OCI-LY7 (cell line): Measurements from ENCODE around the gene ACVR1C. TPM values are rescaled to one million over a fixed set of nuclear protein-coding genes. Genes with fewer than 3 reads are reported as not detected.

Source experiments
- BruUV-seq: library from RNA; stranded (reverse); fragments of 400-500 nt; replicated peaks from 2 replicates; lab custom pipeline; 2021; lab: Mats Ljungman, UMichigan
- CTCF ChIA-PET: fragments of 300-600 bp; sonication (Branson Sonifier 250); formaldehyde crosslinking; loops from one replicate; lab custom pipeline; 2022; ENCODE audit warnings: antibody characterized with exemption; ENCODE audit not compliant: unreplicated experiment; lab: Charles Lee
- POLR2A ChIA-PET: fragments of 300-600 bp; sonication (Branson Sonifier 250); formaldehyde crosslinking; loops from one replicate; lab custom pipeline; 2022; ENCODE audit warnings: antibody characterized with exemption; lab: Charles Lee
- DNase-seq: peaks from one replicate; pipeline ENCODE4 v3.0.0-alpha.2; 2015; ENCODE audit warnings: low spot score
- H2AFZ ChIP-seq: fragments of 200-600 bp; sonication (generic), shearing (Covaris generic); 2 replicates; pipeline ENCODE4 v1.6.1; 2014; ENCODE audit warnings: mild to moderate bottlenecking, antibody characterized with exemption, low read length, moderate library complexity
- H3K27ac ChIP-seq: fragments of 200-600 bp; sonication (generic); 2 replicates; pipeline ENCODE4 v1.5.1; 2014; ENCODE audit warnings: mixed run types, low read depth, mild to moderate bottlenecking, moderate library complexity, low read length, inconsistent platforms; ENCODE audit not compliant: poor library complexity, severe bottlenecking
- H3K36me3 ChIP-seq: fragments of 200-600 bp; sonication (generic); 2 replicates; pipeline ENCODE4 v1.6.1; 2014; ENCODE audit warnings: mild to moderate bottlenecking, antibody characterized with exemption, low read length, moderate library complexity, mixed read lengths; ENCODE audit not compliant: insufficient read depth
- H3K4me1 ChIP-seq: fragments of 200-600 bp; sonication (generic); 2 replicates; pipeline ENCODE4 v1.5.1; 2014; ENCODE audit warnings: mild to moderate bottlenecking, low read length; ENCODE audit not compliant: insufficient read depth, poor library complexity, severe bottlenecking
- H3K4me2 ChIP-seq: fragments of 200-600 bp; sonication (generic); 2 replicates; pipeline ENCODE4 v1.6.1; 2014; ENCODE audit warnings: mild to moderate bottlenecking, low read length
- H3K4me3 ChIP-seq: fragments of 200-600 bp; sonication (generic); 2 replicates; pipeline ENCODE4 v1.5.1; 2014; ENCODE audit warnings: mild to moderate bottlenecking, low read depth, low read length; ENCODE audit not compliant: poor library complexity, severe bottlenecking
- H3K79me2 ChIP-seq: fragments of 200-600 bp; sonication (generic); 2 replicates; pipeline ENCODE4 v1.6.1; 2016; ENCODE audit warnings: low read depth, mild to moderate bottlenecking, low read length, moderate library complexity, mixed read lengths; ENCODE audit not compliant: insufficient read depth
- H3K9me2 ChIP-seq: fragments of 200-600 bp; sonication (generic); 2 replicates; pipeline ENCODE4 v1.6.1; 2016; ENCODE audit warnings: mild to moderate bottlenecking, low read length, mixed read lengths; ENCODE audit not compliant: insufficient read depth
- H3K9me3 ChIP-seq: fragments of 200-600 bp; sonication (generic); 2 replicates; pipeline ENCODE4 v1.6.1; 2014; ENCODE audit warnings: mild to moderate bottlenecking, mixed run types, low read length, mixed read lengths
- H4K20me1 ChIP-seq: fragments of 200-600 bp; sonication (generic); 2 replicates; pipeline ENCODE4 v1.6.1; 2014; ENCODE audit warnings: mild to moderate bottlenecking, antibody characterized with exemption, low read length, moderate library complexity, mixed read lengths; ENCODE audit not compliant: insufficient read depth
- EZH2phosphoT487 ChIP-seq: fragments of 200-600 bp; sonication (generic); IDR thresholded peaks from 2 replicates; pipeline ENCODE4 v1.6.1; 2018; ENCODE audit warnings: low read depth, borderline replicate concordance, mild to moderate bottlenecking, mixed run types, antibody characterized with exemption, low read length, moderate library complexity, mixed read lengths
- intact Hi-C: fragments of 100-400 bp; cut with micrococcal nuclease; formaldehyde crosslinking; loops from one replicate; pipeline ENCODE4 v1.10.0; 2022; ENCODE audit not compliant: unreplicated experiment
- total RNA-seq, 2 experiments: library from RNA; depleted of rRNA in 1 of 2; stranded (reverse); fragments of >200 nt in 1 of 2; shearing (Covaris generic) in 1 of 2; gene quantifications; 2 replicates each; pipeline ENCODE4 v1.2.3, GENCODE V29; 2014 to 2022
- TF ChIP-seq, protein P1 (sequence below): fragments of 200-600 bp; sonication (generic); conservative IDR thresholded peaks from 2 replicates; pipeline ENCODE4 v1.5.1; 2014; ENCODE audit warnings: mild to moderate bottlenecking, antibody characterized with exemption, low read length, moderate library complexity, mixed read lengths

ACVR1C gene
- total RNA-seq, 2 experiments from 2014 or later = 0.03 TPM; not detected in 1

DNA sequence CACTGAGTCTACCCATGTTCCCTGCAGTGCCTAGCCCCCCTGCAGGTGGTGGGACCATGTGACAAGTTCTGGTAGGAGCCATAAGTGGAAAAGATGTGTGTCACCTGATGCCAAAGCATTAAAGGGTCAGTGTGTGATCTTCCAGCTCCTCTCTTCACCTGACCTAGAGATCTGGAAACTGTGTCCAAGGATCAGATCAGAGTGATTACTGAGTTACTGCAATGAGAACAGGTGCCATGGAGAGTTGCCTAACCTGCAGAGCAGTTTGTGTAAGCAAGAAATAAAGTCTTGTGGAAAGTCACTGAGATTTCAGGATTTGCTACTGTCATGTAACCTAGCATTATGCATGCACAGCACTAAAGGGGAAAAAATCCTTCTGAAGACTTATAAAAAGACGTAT is 90.6 kb downstream of the ACVR1C start:
- Histone ChIP-seq H3K79me2 (no peaks in the 10 kb centered on the region), H2AFZ (no peak overlapping the region), H3K4me3 (no peak overlapping the region), H4K20me1 (no peaks in the 10 kb centered on the region), H3K9me2 (no peaks in the 10 kb centered on the region), H3K27ac (no peak overlapping the region), H3K4me1 (no peaks in the 10 kb centered on the region), H3K4me2 (no peak overlapping the region), H3K36me3 (no peaks in the 10 kb centered on the region), H3K9me3 (no peaks in the 10 kb centered on the region)
- TF ChIP-seq, protein P1, sequence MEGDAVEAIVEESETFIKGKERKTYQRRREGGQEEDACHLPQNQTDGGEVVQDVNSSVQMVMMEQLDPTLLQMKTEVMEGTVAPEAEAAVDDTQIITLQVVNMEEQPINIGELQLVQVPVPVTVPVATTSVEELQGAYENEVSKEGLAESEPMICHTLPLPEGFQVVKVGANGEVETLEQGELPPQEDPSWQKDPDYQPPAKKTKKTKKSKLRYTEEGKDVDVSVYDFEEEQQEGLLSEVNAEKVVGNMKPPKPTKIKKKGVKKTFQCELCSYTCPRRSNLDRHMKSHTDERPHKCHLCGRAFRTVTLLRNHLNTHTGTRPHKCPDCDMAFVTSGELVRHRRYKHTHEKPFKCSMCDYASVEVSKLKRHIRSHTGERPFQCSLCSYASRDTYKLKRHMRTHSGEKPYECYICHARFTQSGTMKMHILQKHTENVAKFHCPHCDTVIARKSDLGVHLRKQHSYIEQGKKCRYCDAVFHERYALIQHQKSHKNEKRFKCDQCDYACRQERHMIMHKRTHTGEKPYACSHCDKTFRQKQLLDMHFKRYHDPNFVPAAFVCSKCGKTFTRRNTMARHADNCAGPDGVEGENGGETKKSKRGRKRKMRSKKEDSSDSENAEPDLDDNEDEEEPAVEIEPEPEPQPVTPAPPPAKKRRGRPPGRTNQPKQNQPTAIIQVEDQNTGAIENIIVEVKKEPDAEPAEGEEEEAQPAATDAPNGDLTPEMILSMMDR = no peak
- no peak for TF ChIP-seq EZH2phosphoT487
- no peak for DNase-seq
- ChIA-PET CTCF (no interaction called here), POLR2A (no interaction called here)
- intact Hi-C loops = no loop called here
- no TSS peak for BruUV-seq

DNA sequence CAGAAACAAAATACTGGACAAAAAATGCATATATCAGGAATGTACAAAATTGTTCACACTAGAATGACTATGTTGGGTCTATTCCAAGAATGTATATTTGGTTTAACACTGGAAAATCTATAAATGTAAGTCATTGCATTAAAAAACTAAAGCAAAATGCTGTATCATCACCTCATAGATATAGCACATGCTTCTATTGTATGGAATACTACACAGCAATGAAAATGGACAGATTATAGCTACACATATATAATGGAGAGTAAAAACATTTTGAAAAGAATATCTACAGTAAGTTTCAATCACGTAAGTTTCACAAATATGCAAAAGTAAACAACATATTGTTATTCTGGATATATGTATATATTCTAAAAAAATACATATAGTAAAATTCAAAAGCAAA is 91.8 kb downstream of the ACVR1C start:
- no peaks in the 10 kb centered on the region for H3K79me2 ChIP-seq
- intact Hi-C loops = no loop called here
- CTCF ChIA-PET = no interaction called here
- no peaks in the 10 kb centered on the region for H4K20me1 ChIP-seq
- no peak overlapping the region for H3K4me3 ChIP-seq
- H3K36me3 ChIP-seq = no peaks in the 10 kb centered on the region
- POLR2A ChIA-PET = no interaction called here
- no peak overlapping the region for H2AFZ ChIP-seq
- DNase-seq = no peak
- H3K9me3 ChIP-seq = no peaks in the 10 kb centered on the region
- no peak overlapping the region for H3K4me2 ChIP-seq
- no peaks in the 10 kb centered on the region for H3K4me1 ChIP-seq
- H3K9me2 ChIP-seq = no peaks in the 10 kb centered on the region
- no TSS peak for BruUV-seq
- no peak overlapping the region for H3K27ac ChIP-seq
- TF ChIP-seq, protein P1 = no peak
- no peak for TF ChIP-seq EZH2phosphoT487

DNA sequence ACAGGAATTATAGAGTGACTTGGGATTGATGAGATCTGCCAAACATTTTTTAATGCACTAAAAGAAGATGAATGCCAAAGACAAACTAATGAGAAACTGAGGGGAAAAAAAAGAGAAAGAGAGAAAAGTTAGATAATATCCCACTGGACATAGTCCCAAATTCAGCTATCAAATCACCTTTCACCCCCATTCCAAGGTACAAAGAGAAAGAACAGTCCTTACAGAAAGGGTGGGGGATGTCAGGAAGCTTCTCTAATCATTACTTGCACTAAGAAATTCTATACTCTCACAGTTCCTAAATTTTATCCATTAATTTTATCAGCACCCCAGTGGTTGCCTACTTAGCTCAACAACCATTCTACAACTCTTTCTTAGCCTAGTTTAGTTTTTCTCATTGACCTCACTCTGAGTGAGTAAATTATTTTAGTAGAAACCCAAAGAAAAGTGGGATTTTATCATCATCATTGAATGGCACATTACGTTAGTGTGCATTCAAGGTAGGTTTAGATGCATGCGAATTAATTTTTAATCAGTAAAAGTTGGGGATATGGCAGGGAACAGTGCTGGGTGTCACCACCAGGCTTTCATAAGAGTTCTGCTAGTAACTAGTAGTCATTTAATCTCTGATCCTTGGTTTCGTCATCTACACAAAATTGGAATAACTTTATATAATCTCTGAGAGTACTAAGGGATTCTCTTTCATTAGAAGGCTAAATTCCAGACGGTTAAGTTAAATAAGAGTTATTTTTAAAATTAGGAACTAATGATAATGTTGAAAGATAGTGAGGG is 99.5 kb downstream of the ACVR1C start:
- Histone ChIP-seq H4K20me1 (no peaks in the 10 kb centered on the region), H3K36me3 (no peaks in the 10 kb centered on the region), H3K4me1 (no peaks in the 10 kb centered on the region), H2AFZ (no peak overlapping the region), H3K9me2 (no peaks in the 10 kb centered on the region), H3K79me2 (no peaks in the 10 kb centered on the region), H3K27ac (no peak overlapping the region), H3K9me3 (no peaks in the 10 kb centered on the region), H3K4me3 (no peak overlapping the region), H3K4me2 (no peak overlapping the region)
- ChIA-PET CTCF (no interaction called here), POLR2A (interaction anchor here (0.7 to 3.4 kb wide), 4 partner anchors 12 to 1205 kb away, joined by 3 to 14 read pairs (median 4); no protein-coding TSS in a partner anchor)
- intact Hi-C loops = no loop called here
- DNase-seq = no peak
- TF ChIP-seq, protein P1 = no peak
- no peak for TF ChIP-seq EZH2phosphoT487
- BruUV-seq = no TSS peak
